Ectodermal cell (in vitro differentiated cells): ENCODE data around the gene STON1. TPM values are rescaled to one million over a fixed set of nuclear protein-coding genes. Genes with fewer than 3 reads are reported as not detected.

Source experiments
- H3K27ac ChIP-seq: 2 replicates; pipeline ENCODE4 v1.7.0; 2013; ENCODE audit warnings: mild to moderate bottlenecking, low read depth, low read length; ENCODE audit not compliant: insufficient read depth, poor library complexity, severe bottlenecking
- H3K27me3 ChIP-seq: 2 replicates; pipeline ENCODE4 v1.7.0; 2013; ENCODE audit warnings: mild to moderate bottlenecking, low read length; ENCODE audit not compliant: insufficient read depth, control insufficient read depth, poor library complexity, severe bottlenecking
- H3K36me3 ChIP-seq: one replicate; pipeline ENCODE4 v1.7.0; 2013; ENCODE audit warnings: low read length; ENCODE audit not compliant: control insufficient read depth, insufficient read depth
- H3K4me1 ChIP-seq: one replicate; pipeline ENCODE4 v1.7.0; 2013; ENCODE audit warnings: low read length; ENCODE audit not compliant: control insufficient read depth, insufficient read depth
- H3K4me3 ChIP-seq: 2 replicates; pipeline ENCODE4 v1.7.0; 2013; ENCODE audit warnings: low read depth, low read length, control low read depth; ENCODE audit not compliant: insufficient read depth
- H3K9me3 ChIP-seq: 2 replicates; pipeline ENCODE4 v1.7.0; 2013; ENCODE audit warnings: mild to moderate bottlenecking, low read length, moderate library complexity; ENCODE audit not compliant: control insufficient read depth
- WGBS, 2 experiments: methylation state at CpG; one replicate each; pipeline ENCODE4 v1.1.7; 2013; ENCODE audit warnings: missing lambda C conversion rate in 2 of 2; 5-methylcytosine and 5-hydroxymethylcytosine counted together
- polyA plus RNA-seq, 4 experiments: library from polyadenylated mRNA; stranded (reverse); fragments of 50-300 nt; gene quantifications; one replicate each; pipeline ENCODE4 v1.2.3, GENCODE V29; 2013

Gene STON1, protein sequence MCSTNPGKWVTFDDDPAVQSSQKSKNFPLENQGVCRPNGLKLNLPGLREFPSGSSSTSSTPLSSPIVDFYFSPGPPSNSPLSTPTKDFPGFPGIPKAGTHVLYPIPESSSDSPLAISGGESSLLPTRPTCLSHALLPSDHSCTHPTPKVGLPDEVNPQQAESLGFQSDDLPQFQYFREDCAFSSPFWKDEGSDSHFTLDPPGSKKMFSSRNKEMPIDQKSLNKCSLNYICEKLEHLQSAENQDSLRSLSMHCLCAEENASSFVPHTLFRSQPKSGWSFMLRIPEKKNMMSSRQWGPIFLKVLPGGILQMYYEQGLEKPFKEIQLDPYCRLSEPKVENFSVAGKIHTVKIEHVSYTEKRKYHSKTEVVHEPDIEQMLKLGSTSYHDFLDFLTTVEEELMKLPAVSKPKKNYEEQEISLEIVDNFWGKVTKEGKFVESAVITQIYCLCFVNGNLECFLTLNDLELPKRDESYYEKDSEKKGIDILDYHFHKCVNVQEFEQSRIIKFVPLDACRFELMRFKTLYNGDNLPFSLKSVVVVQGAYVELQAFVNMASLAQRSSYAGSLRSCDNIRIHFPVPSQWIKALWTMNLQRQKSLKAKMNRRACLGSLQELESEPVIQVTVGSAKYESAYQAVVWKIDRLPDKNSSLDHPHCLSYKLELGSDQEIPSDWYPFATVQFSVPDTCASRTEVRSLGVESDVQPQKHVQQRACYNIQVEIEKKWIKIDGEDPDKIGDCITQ
- polyA plus RNA-seq (2013, experiment 1 of 4), result 26.0 TPM
- polyA plus RNA-seq (2013, experiment 2 of 4), result 36.8 TPM
- polyA plus RNA-seq (2013, experiment 3 of 4), result 29.1 TPM
- polyA plus RNA-seq (2013, experiment 4 of 4), result 33.3 TPM

DNA sequence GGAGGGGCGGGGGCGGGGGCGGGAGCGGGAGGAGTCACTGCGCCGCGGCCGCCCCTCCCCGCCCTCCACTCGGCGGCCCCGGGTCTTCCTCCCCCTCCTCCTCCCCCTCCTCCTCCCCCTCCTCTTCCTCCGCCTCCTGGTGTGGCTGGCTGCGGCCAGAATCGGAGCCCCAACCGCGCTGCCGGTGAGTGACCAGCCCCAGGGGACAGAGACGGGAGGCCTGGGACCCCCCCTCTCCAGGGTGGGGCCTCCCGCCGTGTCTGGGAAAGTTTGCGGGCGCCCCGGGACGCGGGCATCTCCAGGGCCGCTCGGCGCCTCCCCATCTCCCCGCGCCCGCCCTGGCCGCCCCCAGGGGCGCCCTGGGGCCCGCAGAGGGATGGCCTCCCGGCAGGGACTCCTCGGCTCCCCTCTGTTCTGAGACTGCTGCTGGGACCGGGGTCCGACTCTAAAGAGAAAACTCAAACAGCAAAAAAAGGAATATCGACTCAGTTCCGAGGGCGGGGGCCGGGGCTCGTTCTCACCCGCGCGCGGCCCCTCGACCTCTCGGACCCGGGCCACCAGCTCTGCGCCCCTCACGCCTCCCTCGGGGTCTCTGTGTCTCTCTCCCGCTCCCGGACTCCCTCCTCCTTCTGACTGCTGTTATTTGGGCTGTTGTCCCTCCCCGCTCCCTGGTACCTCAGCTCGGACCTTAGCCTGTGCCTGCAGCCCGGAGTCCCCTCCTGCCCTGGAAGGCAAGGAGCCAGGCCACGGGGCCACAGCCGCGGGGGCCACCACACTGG lies at the start of gene STON1:
Gene STON1, plus strand, starts transcription at position 122 of the 779 bp plus-strand sequence. CDS start 50,480 bp downstream, outside the sequence.
- Histone ChIP-seq H3K27me3 (no peaks in the 10 kb centered on the region), H3K36me3 (no peaks in the 10 kb centered on the region), H3K4me3 (peak within 1 kb of the TSS; percentile 85), H3K9me3 (no peaks in the 10 kb centered on the region), H3K27ac (peak within 1 kb of the TSS; percentile 48), H3K4me1 (peaks cover 3% of the 10 kb centered on the region)
- WGBS, 2 experiments, result 0% methylated on average over 52 to 53 of the region's 62 CpGs

GRCh38 chr2:48480526-48480925 lies 49.4 kb upstream of the STON1 start:
- Histone ChIP-seq H3K4me1 (no peaks in the 10 kb centered on the region), H3K27me3 (no peaks in the 10 kb centered on the region), H3K4me3 (no peak overlapping the region), H3K36me3 (no peaks in the 10 kb centered on the region), H3K9me3 (no peaks in the 10 kb centered on the region), H3K27ac (no peak overlapping the region)
- WGBS, 2 experiments, result 92 to 98% methylated on average over 2 of the region's 3 CpGs

DNA sequence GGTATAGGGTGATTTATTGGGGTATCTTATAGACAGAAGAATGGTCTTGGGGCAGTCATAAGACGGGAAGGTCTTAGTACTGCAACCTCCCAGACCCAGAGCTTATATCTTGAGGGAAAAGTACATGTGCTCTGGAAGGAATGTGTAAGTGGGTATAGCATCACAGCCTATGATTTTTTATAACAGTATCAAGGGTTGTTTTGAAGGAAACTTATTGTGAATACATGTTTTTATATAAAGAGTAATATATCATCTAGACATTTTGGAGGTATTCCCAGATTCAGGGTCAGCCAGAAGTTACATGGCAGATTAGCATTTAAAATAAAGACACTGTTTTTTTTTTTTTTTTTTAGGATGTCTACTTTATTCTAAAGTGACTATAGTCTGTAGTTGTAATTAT lies 47.6 kb upstream of the STON1 start:
- Histone ChIP-seq H3K27ac (no peak overlapping the region), H3K36me3 (peaks cover 1% of the 10 kb centered on the region), H3K4me3 (no peak overlapping the region), H3K9me3 (no peaks in the 10 kb centered on the region), H3K4me1 (no peaks in the 10 kb centered on the region), H3K27me3 (no peaks in the 10 kb centered on the region)
- 94 to 95% methylated on average over 1 of the region's 1 CpG for WGBS, 2 experiments

- Histone ChIP-seq H3K9me3 (no peaks in the 10 kb centered on the region), H3K27ac (no peak overlapping the region), H3K36me3 (peaks cover 6% of the 10 kb centered on the region), H3K27me3 (no peaks in the 10 kb centered on the region), H3K4me3 (no peak overlapping the region), H3K4me1 (no peaks in the 10 kb centered on the region)
- 66 to 67% methylated on average over 3 of the region's 5 CpGs for WGBS, 2 experiments
Observed at GRCh38 chr2:48482769-48483168, 47.2 kb upstream of the STON1 start.

- no peaks in the 10 kb centered on the region for H3K27me3 ChIP-seq
- H3K27ac ChIP-seq, result no peak overlapping the region
- H3K4me1 ChIP-seq, result no peaks in the 10 kb centered on the region
- peaks cover 6% of the 10 kb centered on the region for H3K36me3 ChIP-seq
- no peaks in the 10 kb centered on the region for H3K9me3 ChIP-seq
- WGBS, 2 experiments, result 86 to 92% methylated on average over 4 of the region's 4 CpGs
- H3K4me3 ChIP-seq, result no peak overlapping the region
Observed at GRCh38 chr2:48483506-48483905, 46.4 kb upstream of the STON1 start.

GRCh38 chr2:48483916-48484315 lies 46.0 kb upstream of the STON1 start:
- Histone ChIP-seq H3K4me3 (no peak overlapping the region), H3K9me3 (no peaks in the 10 kb centered on the region), H3K27me3 (no peaks in the 10 kb centered on the region), H3K27ac (no peak overlapping the region), H3K4me1 (no peaks in the 10 kb centered on the region), H3K36me3 (peaks cover 6% of the 10 kb centered on the region)
- WGBS, 2 experiments, result 91 to 96% methylated on average over 6 of the region's 6 CpGs

GRCh38 chr2:48488545-48488944 lies 41.4 kb upstream of the STON1 start:
- no peak overlapping the region for H3K4me3 ChIP-seq
- WGBS, 2 experiments, result 86 to 100% methylated on average over 3 of the region's 3 CpGs
- no peak overlapping the region for H3K27ac ChIP-seq
- no peaks in the 10 kb centered on the region for H3K27me3 ChIP-seq
- H3K36me3 ChIP-seq, result peaks cover 6% of the 10 kb centered on the region
- H3K4me1 ChIP-seq, result no peaks in the 10 kb centered on the region
- no peaks in the 10 kb centered on the region for H3K9me3 ChIP-seq

DNA sequence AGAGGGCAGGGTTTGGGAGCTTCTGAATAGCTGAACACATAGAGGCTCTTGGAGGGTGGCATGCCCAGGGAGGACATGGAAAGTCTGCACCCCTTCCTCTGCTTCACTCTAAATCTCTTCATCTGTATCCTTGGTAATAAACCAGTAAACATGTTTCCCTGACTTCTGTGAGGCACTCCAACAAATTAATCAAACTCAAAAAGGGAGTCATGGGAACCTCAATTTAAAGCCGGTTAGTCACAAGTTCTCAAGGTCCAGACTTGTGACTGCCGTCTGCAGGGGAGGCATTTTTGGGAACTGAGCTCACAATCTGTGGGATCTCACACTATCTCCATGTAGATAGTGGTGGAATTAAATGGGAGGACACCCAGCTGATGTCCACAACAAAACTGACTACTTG lies 33.1 kb upstream of the STON1 start:
- Histone ChIP-seq H3K4me3 (no peak overlapping the region), H3K27ac (no peak overlapping the region), H3K9me3 (no peaks in the 10 kb centered on the region), H3K36me3 (no peaks in the 10 kb centered on the region), H3K4me1 (no peaks in the 10 kb centered on the region), H3K27me3 (no peaks in the 10 kb centered on the region)
- WGBS, 2 experiments, result 94 to 96% methylated on average over 2 of the region's 2 CpGs

- Histone ChIP-seq H3K4me1 (peaks cover 7% of the 10 kb centered on the region), H3K27me3 (no peaks in the 10 kb centered on the region), H3K9me3 (no peaks in the 10 kb centered on the region), H3K36me3 (no peaks in the 10 kb centered on the region), H3K4me3 (no peak overlapping the region), H3K27ac (no peak overlapping the region)
- 93 to 95% methylated on average over 4 of the region's 4 CpGs for WGBS, 2 experiments
Observed at GRCh38 chr2:48504647-48505327, 25.2 kb upstream of the STON1 start.
